ENCODE data around the gene CEBPB.

CEBPB gene

GRCh38 chr20:50199703-50200102, 9.1 kb downstream of the CEBPB start:
- TF ChIP-seq EP300 (IDR thresholded peaks at IDR 0.05; ENCODE audit: borderline replicate concordance) = no peak
- no peak for TF ChIP-seq TCF12 (IDR thresholded peaks at IDR 0.05; ENCODE audit: low read depth)
- TF ChIP-seq ZBTB7A (IDR thresholded peaks at IDR 0.05; ENCODE audit: low read depth) = no peak
- TF ChIP-seq, protein P1, sequence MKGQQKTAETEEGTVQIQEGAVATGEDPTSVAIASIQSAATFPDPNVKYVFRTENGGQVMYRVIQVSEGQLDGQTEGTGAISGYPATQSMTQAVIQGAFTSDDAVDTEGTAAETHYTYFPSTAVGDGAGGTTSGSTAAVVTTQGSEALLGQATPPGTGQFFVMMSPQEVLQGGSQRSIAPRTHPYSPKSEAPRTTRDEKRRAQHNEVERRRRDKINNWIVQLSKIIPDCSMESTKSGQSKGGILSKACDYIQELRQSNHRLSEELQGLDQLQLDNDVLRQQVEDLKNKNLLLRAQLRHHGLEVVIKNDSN (IDR thresholded peaks at IDR 0.05) = no peak
- no peak for TF ChIP-seq YY1 (IDR thresholded peaks at IDR 0.05; ENCODE audit: low read depth)
- no peak for TF ChIP-seq TAF1 (IDR thresholded peaks at IDR 0.05; ENCODE audit: low read depth)
- no peak for TF ChIP-seq CREB1 (IDR thresholded peaks at IDR 0.05; ENCODE audit: low read depth)
- TF ChIP-seq, protein P2, sequence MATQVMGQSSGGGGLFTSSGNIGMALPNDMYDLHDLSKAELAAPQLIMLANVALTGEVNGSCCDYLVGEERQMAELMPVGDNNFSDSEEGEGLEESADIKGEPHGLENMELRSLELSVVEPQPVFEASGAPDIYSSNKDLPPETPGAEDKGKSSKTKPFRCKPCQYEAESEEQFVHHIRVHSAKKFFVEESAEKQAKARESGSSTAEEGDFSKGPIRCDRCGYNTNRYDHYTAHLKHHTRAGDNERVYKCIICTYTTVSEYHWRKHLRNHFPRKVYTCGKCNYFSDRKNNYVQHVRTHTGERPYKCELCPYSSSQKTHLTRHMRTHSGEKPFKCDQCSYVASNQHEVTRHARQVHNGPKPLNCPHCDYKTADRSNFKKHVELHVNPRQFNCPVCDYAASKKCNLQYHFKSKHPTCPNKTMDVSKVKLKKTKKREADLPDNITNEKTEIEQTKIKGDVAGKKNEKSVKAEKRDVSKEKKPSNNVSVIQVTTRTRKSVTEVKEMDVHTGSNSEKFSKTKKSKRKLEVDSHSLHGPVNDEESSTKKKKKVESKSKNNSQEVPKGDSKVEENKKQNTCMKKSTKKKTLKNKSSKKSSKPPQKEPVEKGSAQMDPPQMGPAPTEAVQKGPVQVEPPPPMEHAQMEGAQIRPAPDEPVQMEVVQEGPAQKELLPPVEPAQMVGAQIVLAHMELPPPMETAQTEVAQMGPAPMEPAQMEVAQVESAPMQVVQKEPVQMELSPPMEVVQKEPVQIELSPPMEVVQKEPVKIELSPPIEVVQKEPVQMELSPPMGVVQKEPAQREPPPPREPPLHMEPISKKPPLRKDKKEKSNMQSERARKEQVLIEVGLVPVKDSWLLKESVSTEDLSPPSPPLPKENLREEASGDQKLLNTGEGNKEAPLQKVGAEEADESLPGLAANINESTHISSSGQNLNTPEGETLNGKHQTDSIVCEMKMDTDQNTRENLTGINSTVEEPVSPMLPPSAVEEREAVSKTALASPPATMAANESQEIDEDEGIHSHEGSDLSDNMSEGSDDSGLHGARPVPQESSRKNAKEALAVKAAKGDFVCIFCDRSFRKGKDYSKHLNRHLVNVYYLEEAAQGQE (IDR thresholded peaks at IDR 0.05; ENCODE audit: low read depth) = no peak
- TF ChIP-seq CEBPB (IDR thresholded peaks at IDR 0.05) = no peak
- TF ChIP-seq EGR1 (IDR thresholded peaks at IDR 0.05) = no peak
- TF ChIP-seq RAD21 (IDR thresholded peaks at IDR 0.05; ENCODE audit: low read depth) = no peak
- TF ChIP-seq NFIC (IDR thresholded peaks at IDR 0.05) = no peak

DNA sequence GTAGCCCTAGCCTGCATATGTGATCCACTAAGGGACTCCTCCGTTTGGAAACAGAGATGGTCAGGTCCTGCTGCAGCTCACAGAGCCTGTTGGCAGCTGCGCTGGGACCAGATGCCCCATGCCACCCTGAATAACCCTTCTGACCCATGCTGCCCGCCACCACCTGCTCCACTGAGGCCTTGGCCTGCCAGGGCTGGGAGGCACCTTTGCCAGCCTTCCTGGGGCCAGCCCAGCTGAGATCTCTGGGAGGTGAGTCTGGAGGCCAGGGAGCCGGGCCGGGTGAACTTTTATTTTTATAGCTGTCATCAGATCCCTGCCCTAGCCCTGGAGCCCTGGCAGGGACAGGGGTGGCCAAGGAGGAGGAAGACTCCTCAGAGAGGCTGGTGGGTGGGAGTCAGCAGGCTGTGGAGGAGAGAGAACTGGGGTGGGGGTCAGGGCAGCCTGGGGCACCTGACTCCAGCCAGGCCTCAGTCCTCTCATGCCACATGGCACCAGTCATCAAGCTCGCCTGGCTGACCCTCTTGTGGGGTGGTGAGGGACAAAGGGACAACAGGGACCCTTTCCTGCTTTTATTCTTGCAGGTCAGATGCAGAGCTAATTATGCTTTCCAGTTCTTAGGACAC, 10.0 kb downstream of the CEBPB start:
- TF ChIP-seq, protein P2 (IDR thresholded peaks at IDR 0.05; ENCODE audit: low read depth) = no peak
- no peak for TF ChIP-seq TCF12 (IDR thresholded peaks at IDR 0.05; ENCODE audit: low read depth)
- no peak for TF ChIP-seq TEAD4 (IDR thresholded peaks at IDR 0.05)
- no peak for TF ChIP-seq RAD21 (IDR thresholded peaks at IDR 0.05; ENCODE audit: low read depth)
- no peak for TF ChIP-seq TAF1 (IDR thresholded peaks at IDR 0.05; ENCODE audit: low read depth)
- no peak for TF ChIP-seq CEBPB (IDR thresholded peaks at IDR 0.05)
- TF ChIP-seq NFIC (IDR thresholded peaks at IDR 0.05) = no peak
- TF ChIP-seq MAX (IDR thresholded peaks at IDR 0.05) = no peak
- TF ChIP-seq, protein P1 (IDR thresholded peaks at IDR 0.05) = no peak
- TF ChIP-seq EP300 (IDR thresholded peaks at IDR 0.05; ENCODE audit: borderline replicate concordance) = no peak

GRCh38 chr20:50202677-50203076, 12.0 kb downstream of the CEBPB start:
- TF ChIP-seq NFIC (IDR thresholded peaks at IDR 0.05) (no peak), RAD21 (IDR thresholded peaks at IDR 0.05; ENCODE audit: low read depth) (no peak), EP300 (IDR thresholded peaks at IDR 0.05; ENCODE audit: borderline replicate concordance) (no peak), EGR1 (IDR thresholded peaks at IDR 0.05) (no peak), MAX (IDR thresholded peaks at IDR 0.05) (no peak), FOXM1 (IDR thresholded peaks at IDR 0.05; ENCODE audit: borderline replicate concordance, low read depth) (no peak), CEBPB (IDR thresholded peaks at IDR 0.05) (no peak), TEAD4 (IDR thresholded peaks at IDR 0.05) (no peak), TAF1 (IDR thresholded peaks at IDR 0.05; ENCODE audit: low read depth) (no peak), ZBTB7A (IDR thresholded peaks at IDR 0.05; ENCODE audit: low read depth) (no peak), CREB1 (IDR thresholded peaks at IDR 0.05; ENCODE audit: low read depth) (no peak), YY1 (IDR thresholded peaks at IDR 0.05; ENCODE audit: low read depth) (no peak), TCF12 (IDR thresholded peaks at IDR 0.05; ENCODE audit: low read depth) (no peak)
- TF ChIP-seq, protein P2 (IDR thresholded peaks at IDR 0.05; ENCODE audit: low read depth) = no peak
- TF ChIP-seq, protein P1 (IDR thresholded peaks at IDR 0.05) = no peak

Measured in Ishikawa (cell line).